ENCODE data around the gene NLK.

NLK gene

DNA sequence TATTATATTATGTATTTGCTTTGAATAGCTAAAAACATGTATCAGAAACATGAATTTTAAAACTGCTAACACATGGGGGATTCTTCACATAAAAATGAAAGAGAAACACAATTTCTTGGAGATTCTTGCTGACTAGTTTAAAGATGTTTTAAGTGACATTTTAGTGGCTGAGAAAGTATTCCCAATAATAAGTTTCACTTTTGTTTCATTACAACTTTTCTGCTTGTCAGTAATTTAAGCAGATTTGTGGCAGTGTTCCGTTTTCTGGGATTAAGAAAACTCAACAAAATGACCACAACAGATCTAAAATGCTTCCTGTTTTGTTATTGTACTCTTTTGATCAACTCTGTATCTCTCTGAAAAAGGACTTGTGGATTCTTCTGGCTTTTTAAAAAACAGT, 75.9 kb downstream of the NLK start:
- Histone ChIP-seq H2AFZ (ENCODE audit: low read depth, low read length) (no peak overlapping the region), H3K79me2 (ENCODE audit: insufficient read depth, low read length) (no peaks in the 10 kb centered on the region), H4K20me1 (ENCODE audit: insufficient read depth, low read length) (no peaks in the 10 kb centered on the region), H3K4me1 (ENCODE audit: insufficient read depth, low read length) (peaks cover 25% of the 10 kb centered on the region), H3K27me3 (ENCODE audit: insufficient read depth, low read length, poor library complexity) (no peaks in the 10 kb centered on the region), H3K9ac (ENCODE audit: low read depth, low read length) (no peak overlapping the region; the same call in 1 of the 2 replicates), H3K9me3 (ENCODE audit: insufficient read depth, low read length, severe bottlenecking) (no peaks in the 10 kb centered on the region), H3K27ac (ENCODE audit: low read length) (0 out of 2 replicates have a peak overlapping the region, but pooled peaks have one; percentile 9), H3K4me3 (ENCODE audit: low read depth in 1 of 2, low read length in 2 of 2) (no peak overlapping the region), H3K4me2 (ENCODE audit: insufficient read depth, low read length) (peak overlapping the region; percentile 42; the same call in 1 of the 2 replicates), H3K36me3 (ENCODE audit: insufficient read depth, low read length) (peaks cover 3% of the 10 kb centered on the region; the same call in 1 of the 2 replicates)
- DNase-seq (no peak), ATAC-seq (ENCODE audit: insufficient read depth, low read depth) (peak; percentile 50; the same call in 2 of the 3 replicates)
- no peak for TF ChIP-seq EZH2 (IDR thresholded peaks at IDR 0.05; ENCODE audit: borderline replicate concordance, low read depth, low read length, severe bottlenecking)
- TF ChIP-seq, protein P1, sequence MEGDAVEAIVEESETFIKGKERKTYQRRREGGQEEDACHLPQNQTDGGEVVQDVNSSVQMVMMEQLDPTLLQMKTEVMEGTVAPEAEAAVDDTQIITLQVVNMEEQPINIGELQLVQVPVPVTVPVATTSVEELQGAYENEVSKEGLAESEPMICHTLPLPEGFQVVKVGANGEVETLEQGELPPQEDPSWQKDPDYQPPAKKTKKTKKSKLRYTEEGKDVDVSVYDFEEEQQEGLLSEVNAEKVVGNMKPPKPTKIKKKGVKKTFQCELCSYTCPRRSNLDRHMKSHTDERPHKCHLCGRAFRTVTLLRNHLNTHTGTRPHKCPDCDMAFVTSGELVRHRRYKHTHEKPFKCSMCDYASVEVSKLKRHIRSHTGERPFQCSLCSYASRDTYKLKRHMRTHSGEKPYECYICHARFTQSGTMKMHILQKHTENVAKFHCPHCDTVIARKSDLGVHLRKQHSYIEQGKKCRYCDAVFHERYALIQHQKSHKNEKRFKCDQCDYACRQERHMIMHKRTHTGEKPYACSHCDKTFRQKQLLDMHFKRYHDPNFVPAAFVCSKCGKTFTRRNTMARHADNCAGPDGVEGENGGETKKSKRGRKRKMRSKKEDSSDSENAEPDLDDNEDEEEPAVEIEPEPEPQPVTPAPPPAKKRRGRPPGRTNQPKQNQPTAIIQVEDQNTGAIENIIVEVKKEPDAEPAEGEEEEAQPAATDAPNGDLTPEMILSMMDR (IDR thresholded peaks at IDR 0.05; ENCODE audit: borderline replicate concordance, extremely low read depth, low read length, poor library complexity, severe bottlenecking): no peak

DNA sequence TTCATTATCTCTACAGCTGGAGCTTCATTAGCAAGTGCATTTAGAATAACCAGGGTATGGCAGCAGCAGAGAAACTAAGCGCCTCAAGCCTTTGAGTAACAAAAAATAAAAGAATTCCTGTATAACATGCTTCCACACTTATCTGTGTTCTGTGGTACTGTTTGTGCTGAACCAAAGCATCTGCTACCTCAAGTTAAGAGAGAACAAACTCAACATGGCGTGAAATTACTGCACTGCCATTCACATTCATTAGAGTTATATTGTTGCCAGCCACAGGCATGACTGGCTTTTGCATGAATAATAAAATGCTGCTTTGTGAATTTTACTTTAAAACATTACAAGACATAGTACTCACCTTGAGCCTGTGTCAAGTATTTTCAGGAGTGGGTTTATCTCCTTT, 76.6 kb downstream of the NLK start:
- Histone ChIP-seq H3K4me2 (ENCODE audit: insufficient read depth, low read length) (no peak overlapping the region), H3K9ac (ENCODE audit: low read depth, low read length) (no peak overlapping the region), H3K4me1 (ENCODE audit: insufficient read depth, low read length) (peaks cover 25% of the 10 kb centered on the region), H3K27me3 (ENCODE audit: insufficient read depth, low read length, poor library complexity) (no peaks in the 10 kb centered on the region), H3K27ac (ENCODE audit: low read length) (no peak overlapping the region), H3K9me3 (ENCODE audit: insufficient read depth, low read length, severe bottlenecking) (no peaks in the 10 kb centered on the region), H3K36me3 (ENCODE audit: insufficient read depth, low read length) (peaks cover 5% of the 10 kb centered on the region; the same call in 1 of the 2 replicates), H4K20me1 (ENCODE audit: insufficient read depth, low read length) (no peaks in the 10 kb centered on the region), H3K79me2 (ENCODE audit: insufficient read depth, low read length) (no peaks in the 10 kb centered on the region), H2AFZ (ENCODE audit: low read depth, low read length) (no peak overlapping the region), H3K4me3 (ENCODE audit: low read depth in 1 of 2, low read length in 2 of 2) (no peak overlapping the region)
- TF ChIP-seq, protein P1 (IDR thresholded peaks at IDR 0.05; ENCODE audit: borderline replicate concordance, extremely low read depth, low read length, poor library complexity, severe bottlenecking): no peak
- no peak for TF ChIP-seq EZH2 (IDR thresholded peaks at IDR 0.05; ENCODE audit: borderline replicate concordance, low read depth, low read length, severe bottlenecking)
- no peak for DNase-seq
- peak; percentile 19; the same call in 1 of the 3 replicates for ATAC-seq (ENCODE audit: insufficient read depth, low read depth)

DNA sequence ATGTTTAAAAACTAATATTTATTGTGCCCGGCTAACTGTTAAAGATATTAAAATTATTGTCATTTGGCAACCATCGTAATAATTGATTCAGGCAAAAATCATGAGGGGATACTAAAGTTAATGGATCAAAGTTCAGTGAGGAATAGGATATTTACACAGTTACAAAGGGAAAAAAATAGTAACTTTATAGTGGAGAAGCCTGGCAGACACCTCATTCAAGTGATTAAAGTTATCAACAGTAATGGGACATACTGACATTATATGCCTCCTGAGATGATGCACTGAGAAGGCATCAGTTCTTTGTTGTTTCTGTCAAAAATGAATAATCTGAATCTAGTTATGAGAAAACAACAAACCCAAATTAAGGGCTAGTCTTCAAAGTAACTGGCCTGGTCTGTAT, 77.1 kb downstream of the NLK start:
- ATAC-seq (ENCODE audit: insufficient read depth, low read depth) (no peak), DNase-seq (no peak)
- Histone ChIP-seq H3K9ac (ENCODE audit: low read depth, low read length) (no peak overlapping the region), H3K9me3 (ENCODE audit: insufficient read depth, low read length, severe bottlenecking) (no peaks in the 10 kb centered on the region), H3K36me3 (ENCODE audit: insufficient read depth, low read length) (peaks cover 7% of the 10 kb centered on the region; the same call in 1 of the 2 replicates), H3K27me3 (ENCODE audit: insufficient read depth, low read length, poor library complexity) (no peaks in the 10 kb centered on the region), H3K4me3 (ENCODE audit: low read depth in 1 of 2, low read length in 2 of 2) (no peak overlapping the region), H2AFZ (ENCODE audit: low read depth, low read length) (no peak overlapping the region), H3K4me1 (ENCODE audit: insufficient read depth, low read length) (peaks cover 25% of the 10 kb centered on the region), H3K4me2 (ENCODE audit: insufficient read depth, low read length) (no peak overlapping the region), H4K20me1 (ENCODE audit: insufficient read depth, low read length) (no peaks in the 10 kb centered on the region), H3K79me2 (ENCODE audit: insufficient read depth, low read length) (no peaks in the 10 kb centered on the region), H3K27ac (ENCODE audit: low read length) (no peak overlapping the region)
- TF ChIP-seq, protein P1 (IDR thresholded peaks at IDR 0.05; ENCODE audit: borderline replicate concordance, extremely low read depth, low read length, poor library complexity, severe bottlenecking): no peak
- no peak for TF ChIP-seq EZH2 (IDR thresholded peaks at IDR 0.05; ENCODE audit: borderline replicate concordance, low read depth, low read length, severe bottlenecking)
